Glomerular visceral epithelial cell (primary cell): ENCODE data around the gene GABPA.
A peak's percentile ranks its signal among the peaks of the same experiment; 100 is the strongest.
"Not testable (repeated sequence)": the region's sequence is repeated elsewhere in the genome, so short reads cannot be mapped to it uniquely, and the experiment has no call there.

ENCODE experiments used
- DNase-seq: peaks from one replicate; pipeline ENCODE4 v3.0.0-alpha.2; 2016; ENCODE audit errors: extremely low spot score

Gene GABPA

GRCh38 chr21:25737421-25737820 is 2.6 kb downstream of the GABPA start:
- DNase-seq: no peak

- no peak for DNase-seq
These were observed 8.1 kb downstream of the GABPA start for GRCh38 chr21:25742900-25743299.

- DNase-seq: no peak
These were observed 10.1 kb downstream of the GABPA start for GRCh38 chr21:25744854-25745253.

- DNase-seq: no peak
These were observed 15.3 kb downstream of the GABPA start for GRCh38 chr21:25750085-25750484.

GRCh38 chr21:25752416-25752815 is 17.6 kb downstream of the GABPA start:
- no peak for DNase-seq

GRCh38 chr21:25756190-25756932 is 21.6 kb downstream of the GABPA start:
- DNase-seq: no peak

- no peak for DNase-seq
These were observed 22.8 kb downstream of the GABPA start for GRCh38 chr21:25757531-25757930.

- DNase-seq: no peak
These were observed 24.8 kb downstream of the GABPA start for GRCh38 chr21:25759573-25759972.

- no peak for DNase-seq
These were observed 25.3 kb downstream of the GABPA start for GRCh38 chr21:25760061-25760460.

GRCh38 chr21:25760677-25761076 is 25.9 kb downstream of the GABPA start:
- no peak for DNase-seq

GRCh38 chr21:25764065-25764464 is 29.3 kb downstream of the GABPA start:
- no peak for DNase-seq

GRCh38 chr21:25767921-25768320 is 33.1 kb downstream of the GABPA start:
- DNase-seq: no peak

- no peak for DNase-seq
These were observed 37.9 kb downstream of the GABPA start for GRCh38 chr21:25772686-25773085.

- DNase-seq: no peak
These were observed 41.7 kb downstream of the GABPA start for GRCh38 chr21:25776440-25776839.

- not testable (repeated sequence) for DNase-seq
These were observed 43.5 kb downstream of the GABPA start for GRCh38 chr21:25778126-25778875.

GRCh38 chr21:25788677-25789076 is 53.9 kb downstream of the GABPA start:
- no peak for DNase-seq

GRCh38 chr21:25790122-25790877 is 55.5 kb downstream of the GABPA start:
- peak; percentile 40 for DNase-seq

- no peak for DNase-seq
These were observed 56.1 kb downstream of the GABPA start for GRCh38 chr21:25790878-25791204.

- DNase-seq: no peak
These were observed 56.5 kb downstream of the GABPA start for GRCh38 chr21:25791319-25791718.

- DNase-seq: peak; percentile 84
These were observed 66.6 kb downstream of the GABPA start for GRCh38 chr21:25801217-25802014.

- DNase-seq: no peak
These were observed 71.3 kb downstream of the GABPA start for GRCh38 chr21:25806060-25806459.

- DNase-seq: no peak
These were observed 72.4 kb downstream of the GABPA start for GRCh38 chr21:25807191-25807590.
